Measurements from ENCODE around the gene UBE2J2.

GRCh38 chr1:1273209-1273511, 494 bp downstream of the UBE2J2 start:
- TF ChIP-seq CEBPB (IDR thresholded peaks at IDR 0.05), result no peak
- no peak for TF ChIP-seq USF1 (IDR thresholded peaks at IDR 0.05)
- TF ChIP-seq MAX (IDR thresholded peaks at IDR 0.05), result no peak
- TF ChIP-seq YY1 (IDR thresholded peaks at IDR 0.05; ENCODE audit: low read depth), result no peak
- TF ChIP-seq FOXM1 (IDR thresholded peaks at IDR 0.05; ENCODE audit: borderline replicate concordance, low read depth), result no peak
- no peak for TF ChIP-seq TEAD4 (IDR thresholded peaks at IDR 0.05)
- no peak for TF ChIP-seq EP300 (IDR thresholded peaks at IDR 0.05; ENCODE audit: borderline replicate concordance)
- TF ChIP-seq NFIC (IDR thresholded peaks at IDR 0.05), result no peak
